ENCODE measurements around the gene KCNIP1.

KCNIP1 gene

GRCh38 chr5:170584450-170585058, 80.7 kb downstream of the KCNIP1 start:
- TF ChIP-seq ZNF274 (IDR thresholded peaks at IDR 0.05; ENCODE audit: low read depth, low read length): no peak
- H3K4me3 ChIP-seq (ENCODE audit: low read length): no peak overlapping the region

GRCh38 chr5:170585273-170585948, 81.6 kb downstream of the KCNIP1 start:
- TF ChIP-seq ZNF274 (IDR thresholded peaks at IDR 0.05; ENCODE audit: low read depth, low read length): no peak
- H3K4me3 ChIP-seq (ENCODE audit: low read length): no peak overlapping the region

GRCh38 chr5:170587808-170588207, 84.0 kb downstream of the KCNIP1 start:
- TF ChIP-seq ZNF274 (IDR thresholded peaks at IDR 0.05; ENCODE audit: low read depth, low read length): no peak
- no peak overlapping the region for H3K4me3 ChIP-seq (ENCODE audit: low read length)

DNA sequence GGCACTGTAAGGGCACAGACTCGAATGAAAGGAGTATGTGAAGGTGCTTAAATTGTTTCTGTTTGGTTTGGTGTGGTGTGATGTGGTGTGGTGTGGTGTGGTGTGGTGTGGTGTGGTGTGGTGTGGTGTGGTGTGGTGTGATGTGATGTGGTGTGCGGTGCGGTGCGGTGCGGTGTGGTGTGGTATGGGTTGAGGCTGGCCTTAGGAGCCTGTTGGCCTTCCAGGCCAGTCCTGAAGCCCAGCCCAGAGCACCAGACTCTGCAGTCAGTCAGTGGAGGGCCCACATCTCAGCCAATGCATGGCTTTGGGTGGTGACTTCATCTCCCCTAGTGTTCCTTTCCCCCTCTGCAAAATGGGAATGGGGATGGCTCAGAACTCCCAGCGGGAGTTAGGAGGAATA, 85.8 kb downstream of the KCNIP1 start:
- H3K4me3 ChIP-seq (ENCODE audit: low read length): no peak overlapping the region
- no peak for TF ChIP-seq ZNF274 (IDR thresholded peaks at IDR 0.05; ENCODE audit: low read depth, low read length)

DNA sequence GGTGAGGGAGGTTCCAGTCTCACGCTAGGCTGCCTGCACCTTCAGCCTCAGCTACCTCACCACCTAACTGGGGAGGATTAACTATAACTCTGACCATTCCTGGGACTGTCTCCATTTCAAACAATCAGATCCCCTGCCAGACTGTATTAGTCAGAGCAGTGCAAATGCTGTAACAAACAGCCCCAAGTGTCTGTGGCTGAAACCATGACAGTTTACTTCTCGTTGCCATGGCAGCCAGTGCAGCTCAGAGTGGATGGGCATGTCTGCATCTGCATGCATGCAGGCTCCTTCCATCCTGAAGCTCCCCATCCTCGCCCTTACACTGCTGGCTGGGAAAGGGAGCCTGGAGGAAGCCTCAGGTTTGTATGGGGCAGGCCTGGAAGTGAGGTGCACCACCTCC, 86.7 kb downstream of the KCNIP1 start:
- no peak overlapping the region for H3K4me3 ChIP-seq (ENCODE audit: low read length)
- TF ChIP-seq ZNF274 (IDR thresholded peaks at IDR 0.05; ENCODE audit: low read depth, low read length): no peak

- TF ChIP-seq ZNF274 (IDR thresholded peaks at IDR 0.05; ENCODE audit: low read depth, low read length): no peak
- no peak overlapping the region for H3K4me3 ChIP-seq (ENCODE audit: low read length)
These were observed 87.2 kb downstream of the KCNIP1 start for GRCh38 chr5:170591054-170591453.

- TF ChIP-seq ZNF274 (IDR thresholded peaks at IDR 0.05; ENCODE audit: low read depth, low read length): no peak
- no peak overlapping the region for H3K4me3 ChIP-seq (ENCODE audit: low read length)
These were observed 92.7 kb downstream of the KCNIP1 start for GRCh38 chr5:170596482-170597044.

GRCh38 chr5:170597109-170597751, 93.4 kb downstream of the KCNIP1 start:
- H3K4me3 ChIP-seq (ENCODE audit: low read length): no peak overlapping the region
- no peak for TF ChIP-seq ZNF274 (IDR thresholded peaks at IDR 0.05; ENCODE audit: low read depth, low read length)

DNA sequence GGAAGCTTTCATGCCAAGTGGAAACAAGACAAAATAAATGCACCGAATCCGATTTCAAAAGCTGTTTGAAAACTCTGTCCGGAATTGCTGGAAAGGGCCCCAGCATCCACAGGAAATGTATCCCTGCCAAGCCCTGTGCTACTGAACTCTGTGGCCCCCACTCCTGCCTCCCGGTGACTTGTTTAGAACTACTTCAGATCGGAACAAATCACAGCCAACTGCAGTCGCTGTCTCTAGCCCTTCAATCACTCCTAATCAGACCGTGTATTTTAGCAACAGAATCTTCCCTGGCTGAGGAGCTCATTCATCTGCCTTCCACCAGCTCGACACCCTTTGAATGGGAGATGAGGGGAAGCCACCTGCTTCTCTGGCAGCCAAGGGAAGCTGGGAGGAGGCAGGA, 94.1 kb downstream of the KCNIP1 start:
- no peak overlapping the region for H3K4me3 ChIP-seq (ENCODE audit: low read length)
- TF ChIP-seq ZNF274 (IDR thresholded peaks at IDR 0.05; ENCODE audit: low read depth, low read length): no peak

GRCh38 chr5:170599756-170600155, 95.9 kb downstream of the KCNIP1 start:
- no peak for TF ChIP-seq ZNF274 (IDR thresholded peaks at IDR 0.05; ENCODE audit: low read depth, low read length)
- no peak overlapping the region for H3K4me3 ChIP-seq (ENCODE audit: low read length)

- H3K4me3 ChIP-seq (ENCODE audit: low read length): no peak overlapping the region
- TF ChIP-seq ZNF274 (IDR thresholded peaks at IDR 0.05; ENCODE audit: low read depth, low read length): no peak
These were observed 97.8 kb downstream of the KCNIP1 start for GRCh38 chr5:170601619-170602018.

- no peak for TF ChIP-seq ZNF274 (IDR thresholded peaks at IDR 0.05; ENCODE audit: low read depth, low read length)
- no peak overlapping the region for H3K4me3 ChIP-seq (ENCODE audit: low read length)
These were observed 99.3 kb downstream of the KCNIP1 start for GRCh38 chr5:170603109-170603508.

DNA sequence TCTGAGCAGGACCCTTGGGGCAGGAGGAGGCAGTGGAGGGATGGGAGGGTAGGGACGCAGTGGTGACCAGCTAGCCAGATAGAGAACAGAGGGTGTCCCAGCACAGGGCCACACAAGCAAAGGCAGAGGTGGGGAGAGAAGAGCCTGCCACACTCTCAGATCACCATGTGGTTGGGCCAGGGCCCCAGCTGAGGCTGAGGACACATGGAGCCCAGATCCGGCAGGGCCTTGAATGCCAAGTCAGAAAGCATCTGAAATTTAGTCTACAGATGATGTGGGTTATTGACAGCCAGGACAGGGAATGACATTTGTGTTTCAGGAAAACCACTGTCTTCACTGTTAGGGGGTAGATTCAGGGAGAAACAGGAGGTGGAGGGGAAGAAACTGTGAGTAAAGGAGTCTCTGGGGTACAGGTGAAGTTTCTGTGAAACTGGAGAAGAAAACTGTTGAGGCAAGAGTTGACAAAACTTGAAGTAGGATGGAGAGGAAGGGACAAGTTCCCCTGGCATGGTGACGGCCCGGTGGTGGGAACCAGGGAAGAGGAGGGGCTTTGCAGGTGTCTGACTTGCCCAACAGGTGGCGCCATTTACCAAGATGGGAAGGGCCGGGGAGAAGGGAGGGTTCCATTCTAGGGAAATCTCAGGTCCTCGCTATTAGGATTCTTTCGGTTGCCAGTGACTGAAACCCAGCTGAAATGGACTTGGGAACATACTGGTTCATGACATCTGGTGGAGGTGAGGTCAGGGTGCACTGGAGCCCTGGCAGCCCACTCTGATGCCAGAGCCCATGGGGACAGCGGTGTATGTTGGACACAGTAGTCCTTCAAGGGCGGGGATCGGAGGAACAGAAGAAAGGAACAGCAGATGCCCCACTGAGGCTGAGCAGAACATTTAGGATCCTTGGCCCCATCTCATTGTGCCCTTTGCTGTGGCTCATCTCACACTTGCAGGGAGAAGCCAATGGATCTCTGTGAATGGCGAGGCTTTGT, 100.1 kb downstream of the KCNIP1 start:
- no peak overlapping the region for H3K4me3 ChIP-seq (ENCODE audit: low read length)
- TF ChIP-seq ZNF274 (IDR thresholded peaks at IDR 0.05; ENCODE audit: low read depth, low read length): no peak

GRCh38 chr5:170606941-170607340, 103.1 kb downstream of the KCNIP1 start:
- H3K4me3 ChIP-seq (ENCODE audit: low read length): no peak overlapping the region
- TF ChIP-seq ZNF274 (IDR thresholded peaks at IDR 0.05; ENCODE audit: low read depth, low read length): no peak
